H7 (cell line): Measurements from ENCODE around the gene AMER1. TPM values are rescaled to one million over a fixed set of nuclear protein-coding genes. Genes with fewer than 3 reads are reported as not detected.

Source experiments
- DNase-seq: peaks from one replicate; pipeline ENCODE4 v3.0.0; 2012
- H3K27me3 ChIP-seq: 2 replicates; pipeline ENCODE4 v1.6.0; 2011; ENCODE audit warnings: mild to moderate bottlenecking, low read length; ENCODE audit not compliant: control insufficient read depth, insufficient read depth
- H3K36me3 ChIP-seq: replicated peaks from 2 replicates; pipeline ENCODE4 v1.5.1; 2011; ENCODE audit warnings: low read length; ENCODE audit not compliant: control insufficient read depth, insufficient read depth
- H3K4me3 ChIP-seq: 2 replicates; pipeline ENCODE4 v1.5.1; 2011; ENCODE audit warnings: low read depth, mild to moderate bottlenecking, control low read depth, low read length, moderate library complexity; ENCODE audit not compliant: insufficient read depth
- total RNA-seq: library from RNA; depleted of rRNA; stranded (reverse); fragments of >200 nt; shearing (Covaris generic); gene quantifications from 2 replicates; pipeline ENCODE4 v1.2.3, GENCODE V29; 2014

Gene AMER1
- total RNA-seq, 1 experiment from 2014 or later: 7.4 TPM

GRCh38 chrX:64192673-64193072 lies 12.8 kb downstream of the AMER1 start:
- Histone ChIP-seq H3K36me3 (peaks cover 3% of the 10 kb centered on the region; the same call in 1 of the 2 replicates), H3K27me3 (no peaks in the 10 kb centered on the region), H3K4me3 (no peak overlapping the region)
- DNase-seq: peak; percentile 3

- Histone ChIP-seq H3K4me3 (no peak overlapping the region), H3K27me3 (no peaks in the 10 kb centered on the region), H3K36me3 (peaks cover 3% of the 10 kb centered on the region; the same call in 1 of the 2 replicates)
- DNase-seq: peak; percentile 2
Measured at GRCh38 chrX:64192040-64192439, 13.5 kb downstream of the AMER1 start.

GRCh38 chrX:64191281-64192010 lies 14.1 kb downstream of the AMER1 start:
- peak; percentile 7 for DNase-seq
- Histone ChIP-seq H3K36me3 (peaks cover 3% of the 10 kb centered on the region; the same call in 1 of the 2 replicates), H3K4me3 (no peak overlapping the region), H3K27me3 (no peaks in the 10 kb centered on the region)

- Histone ChIP-seq H3K36me3 (peaks cover 3% of the 10 kb centered on the region; the same call in 1 of the 2 replicates), H3K27me3 (no peaks in the 10 kb centered on the region), H3K4me3 (no peak overlapping the region)
- DNase-seq: peak; percentile 5
Measured at GRCh38 chrX:64190136-64190740, 15.3 kb downstream of the AMER1 start.

GRCh38 chrX:64188901-64189300 lies 16.6 kb downstream of the AMER1 start:
- no peak overlapping the region for H3K4me3 ChIP-seq
- H3K36me3 ChIP-seq: peaks cover 3% of the 10 kb centered on the region; the same call in 1 of the 2 replicates
- no peaks in the 10 kb centered on the region for H3K27me3 ChIP-seq
- peak; percentile 1 for DNase-seq

- Histone ChIP-seq H3K36me3 (peaks cover 3% of the 10 kb centered on the region; the same call in 1 of the 2 replicates), H3K27me3 (no peaks in the 10 kb centered on the region), H3K4me3 (no peak overlapping the region)
- peak; percentile 3 for DNase-seq
Measured at GRCh38 chrX:64187762-64188150, 17.8 kb downstream of the AMER1 start.

GRCh38 chrX:64186974-64187761 lies 18.3 kb downstream of the AMER1 start:
- peak; percentile 4 for DNase-seq
- Histone ChIP-seq H3K27me3 (no peaks in the 10 kb centered on the region), H3K36me3 (peaks cover 3% of the 10 kb centered on the region; the same call in 1 of the 2 replicates), H3K4me3 (no peak overlapping the region)

- Histone ChIP-seq H3K4me3 (no peak overlapping the region), H3K36me3 (no peaks in the 10 kb centered on the region), H3K27me3 (no peaks in the 10 kb centered on the region)
- DNase-seq: peak; percentile 4
Measured at GRCh38 chrX:64184396-64184795, 21.1 kb downstream of the AMER1 start.

- Histone ChIP-seq H3K27me3 (no peaks in the 10 kb centered on the region), H3K4me3 (no peak overlapping the region), H3K36me3 (no peaks in the 10 kb centered on the region)
- DNase-seq: peak; percentile 3
Measured at GRCh38 chrX:64182208-64182607, 23.3 kb downstream of the AMER1 start.

- no peaks in the 10 kb centered on the region for H3K27me3 ChIP-seq
- no peaks in the 10 kb centered on the region for H3K36me3 ChIP-seq
- no peak overlapping the region for H3K4me3 ChIP-seq
- no peak for DNase-seq
Measured at GRCh38 chrX:64176876-64177275, 28.6 kb downstream of the AMER1 start.

GRCh38 chrX:64169988-64170387 lies 35.5 kb downstream of the AMER1 start:
- Histone ChIP-seq H3K36me3 (no peaks in the 10 kb centered on the region), H3K4me3 (no peak overlapping the region), H3K27me3 (no peaks in the 10 kb centered on the region)
- DNase-seq: no peak

- Histone ChIP-seq H3K4me3 (no peak overlapping the region), H3K27me3 (no peaks in the 10 kb centered on the region), H3K36me3 (no peaks in the 10 kb centered on the region)
- DNase-seq: no peak
Measured at GRCh38 chrX:64152857-64153256, 52.7 kb downstream of the AMER1 start.

GRCh38 chrX:64151911-64152310 lies 53.6 kb downstream of the AMER1 start:
- H3K27me3 ChIP-seq: no peaks in the 10 kb centered on the region
- H3K36me3 ChIP-seq: no peaks in the 10 kb centered on the region
- no peak for DNase-seq
- H3K4me3 ChIP-seq: no peak overlapping the region

GRCh38 chrX:64150775-64151174 lies 54.7 kb downstream of the AMER1 start:
- H3K27me3 ChIP-seq: no peaks in the 10 kb centered on the region
- H3K36me3 ChIP-seq: no peaks in the 10 kb centered on the region
- no peak overlapping the region for H3K4me3 ChIP-seq
- no peak for DNase-seq
